Activated naive CD4-positive, alpha-beta T cell treated with anti-CD3 and anti-CD28 coated beads, Interleukin-2, amount 50 U/mL, for 24 hours (primary cell): ENCODE results near the gene ELAC2.

Source experiments
- H3K27ac Mint-ChIP-seq: one replicate; pipeline ENCODE4 v1.8.0; 2021; ENCODE audit warnings: mild to moderate bottlenecking, mixed read lengths
- H3K27me3 Mint-ChIP-seq: one replicate; pipeline ENCODE4 v1.8.0; 2021; ENCODE audit warnings: mixed read lengths
- H3K36me3 Mint-ChIP-seq: one replicate; pipeline ENCODE4 v1.8.0; 2021; ENCODE audit warnings: mixed read lengths
- H3K4me1 Mint-ChIP-seq: one replicate; pipeline ENCODE4 v1.8.0; 2021; ENCODE audit warnings: mixed read lengths
- H3K4me3 Mint-ChIP-seq: one replicate; pipeline ENCODE4 v1.8.0; 2021; ENCODE audit warnings: mild to moderate bottlenecking, mixed read lengths
- H3K9me3 Mint-ChIP-seq: one replicate; pipeline ENCODE4 v1.8.0; 2021; ENCODE audit warnings: mixed read lengths

Gene ELAC2

GRCh38 chr17:13017655-13018459 lies at the start of gene ELAC2:
TSS of gene ELAC2 (minus strand) at chr17:13018027. CDS start at chr17:13017947, 80 bp downstream.
- H3K36me3 Mint-ChIP-seq, result peaks cover 16% of the 10 kb centered on the region
- no peaks in the 10 kb centered on the region for H3K27me3 Mint-ChIP-seq
- peak within 1 kb of the TSS; percentile 94 for H3K27ac Mint-ChIP-seq
- no peaks in the 10 kb centered on the region for H3K9me3 Mint-ChIP-seq
- peaks cover 41% of the 10 kb centered on the region for H3K4me1 Mint-ChIP-seq
- H3K4me3 Mint-ChIP-seq, result peak within 1 kb of the TSS; percentile 97

- Mint-ChIP-seq H3K36me3 (no peaks in the 10 kb centered on the region), H3K4me1 (no peaks in the 10 kb centered on the region), H3K27ac (no peak overlapping the region), H3K27me3 (peaks cover 5% of the 10 kb centered on the region), H3K9me3 (no peaks in the 10 kb centered on the region), H3K4me3 (no peak overlapping the region)
Observed at GRCh38 chr17:13065032-13065431, 47.2 kb upstream of the ELAC2 start.

GRCh38 chr17:13055131-13055530 lies 37.3 kb upstream of the ELAC2 start:
- H3K27me3 Mint-ChIP-seq, result peaks cover 6% of the 10 kb centered on the region
- H3K36me3 Mint-ChIP-seq, result no peaks in the 10 kb centered on the region
- H3K27ac Mint-ChIP-seq, result no peak overlapping the region
- no peaks in the 10 kb centered on the region for H3K9me3 Mint-ChIP-seq
- H3K4me3 Mint-ChIP-seq, result no peak overlapping the region
- no peaks in the 10 kb centered on the region for H3K4me1 Mint-ChIP-seq

- Mint-ChIP-seq H3K27me3 (peaks cover 6% of the 10 kb centered on the region), H3K9me3 (no peaks in the 10 kb centered on the region), H3K27ac (no peak overlapping the region), H3K4me3 (no peak overlapping the region), H3K4me1 (no peaks in the 10 kb centered on the region), H3K36me3 (no peaks in the 10 kb centered on the region)
Observed at GRCh38 chr17:13054666-13055065, 36.8 kb upstream of the ELAC2 start.

GRCh38 chr17:13051915-13052314 lies 34.1 kb upstream of the ELAC2 start:
- Mint-ChIP-seq H3K9me3 (no peaks in the 10 kb centered on the region), H3K36me3 (no peaks in the 10 kb centered on the region), H3K4me3 (no peak overlapping the region), H3K27ac (no peak overlapping the region), H3K4me1 (no peaks in the 10 kb centered on the region), H3K27me3 (peaks cover 6% of the 10 kb centered on the region)

- Mint-ChIP-seq H3K9me3 (no peaks in the 10 kb centered on the region), H3K4me1 (no peaks in the 10 kb centered on the region), H3K4me3 (no peak overlapping the region), H3K27ac (no peak overlapping the region), H3K27me3 (peaks cover 5% of the 10 kb centered on the region), H3K36me3 (no peaks in the 10 kb centered on the region)
Observed at GRCh38 chr17:13047011-13047606, 29.3 kb upstream of the ELAC2 start.

GRCh38 chr17:13046361-13046760 lies 28.5 kb upstream of the ELAC2 start:
- Mint-ChIP-seq H3K27me3 (peaks cover 6% of the 10 kb centered on the region), H3K9me3 (no peaks in the 10 kb centered on the region), H3K36me3 (no peaks in the 10 kb centered on the region), H3K27ac (no peak overlapping the region), H3K4me3 (no peak overlapping the region), H3K4me1 (no peaks in the 10 kb centered on the region)

- no peaks in the 10 kb centered on the region for H3K36me3 Mint-ChIP-seq
- peaks cover 6% of the 10 kb centered on the region for H3K27me3 Mint-ChIP-seq
- no peak overlapping the region for H3K4me3 Mint-ChIP-seq
- no peaks in the 10 kb centered on the region for H3K9me3 Mint-ChIP-seq
- H3K4me1 Mint-ChIP-seq, result no peaks in the 10 kb centered on the region
- no peak overlapping the region for H3K27ac Mint-ChIP-seq
Observed at GRCh38 chr17:13044572-13045065, 26.8 kb upstream of the ELAC2 start.

- peaks cover 5% of the 10 kb centered on the region for H3K27me3 Mint-ChIP-seq
- no peak overlapping the region for H3K4me3 Mint-ChIP-seq
- no peaks in the 10 kb centered on the region for H3K4me1 Mint-ChIP-seq
- no peak overlapping the region for H3K27ac Mint-ChIP-seq
- H3K36me3 Mint-ChIP-seq, result peaks cover 1% of the 10 kb centered on the region
- peaks cover 4% of the 10 kb centered on the region for H3K9me3 Mint-ChIP-seq
Observed at GRCh38 chr17:13038931-13039665, 21.3 kb upstream of the ELAC2 start.

GRCh38 chr17:13036751-13037150 lies 18.9 kb upstream of the ELAC2 start:
- peaks cover 1% of the 10 kb centered on the region for H3K36me3 Mint-ChIP-seq

GRCh38 chr17:13035420-13035819 lies 17.6 kb upstream of the ELAC2 start:
- H3K27ac Mint-ChIP-seq, result no peak overlapping the region
- H3K27me3 Mint-ChIP-seq, result no peaks in the 10 kb centered on the region
- H3K4me1 Mint-ChIP-seq, result peaks cover 15% of the 10 kb centered on the region
- peaks cover 4% of the 10 kb centered on the region for H3K9me3 Mint-ChIP-seq
- H3K4me3 Mint-ChIP-seq, result no peak overlapping the region
- H3K36me3 Mint-ChIP-seq, result peaks cover 1% of the 10 kb centered on the region

More at GRCh38 chr17:13036751-13037150, 18.9 kb upstream of the ELAC2 start:
- Mint-ChIP-seq H3K27ac (no peak overlapping the region), H3K4me1 (peaks cover 6% of the 10 kb centered on the region), H3K27me3 (peaks cover 1% of the 10 kb centered on the region), H3K9me3 (peaks cover 4% of the 10 kb centered on the region), H3K4me3 (no peak overlapping the region)

GRCh38 chr17:13031718-13032350 lies 14.0 kb upstream of the ELAC2 start:
- Mint-ChIP-seq H3K27ac (peak overlapping the region; percentile 20), H3K36me3 (peaks cover 1% of the 10 kb centered on the region), H3K4me1 (peaks cover 15% of the 10 kb centered on the region), H3K4me3 (no peak overlapping the region), H3K27me3 (peaks cover 1% of the 10 kb centered on the region), H3K9me3 (peaks cover 4% of the 10 kb centered on the region)

- no peak overlapping the region for H3K27ac Mint-ChIP-seq
- H3K4me3 Mint-ChIP-seq, result no peak overlapping the region
- peaks cover 4% of the 10 kb centered on the region for H3K27me3 Mint-ChIP-seq
- H3K9me3 Mint-ChIP-seq, result peaks cover 4% of the 10 kb centered on the region
- H3K4me1 Mint-ChIP-seq, result peaks cover 15% of the 10 kb centered on the region
- peaks cover 1% of the 10 kb centered on the region for H3K36me3 Mint-ChIP-seq
Observed at GRCh38 chr17:13030459-13031300, 12.9 kb upstream of the ELAC2 start.

- Mint-ChIP-seq H3K36me3 (no peaks in the 10 kb centered on the region), H3K4me3 (no peak overlapping the region)
Observed at GRCh38 chr17:13030056-13030455, 12.2 kb upstream of the ELAC2 start.

GRCh38 chr17:13029340-13029739 lies 11.5 kb upstream of the ELAC2 start:
- Mint-ChIP-seq H3K9me3 (no peaks in the 10 kb centered on the region), H3K27ac (no peak overlapping the region), H3K36me3 (no peaks in the 10 kb centered on the region), H3K27me3 (peaks cover 4% of the 10 kb centered on the region), H3K4me1 (peaks cover 15% of the 10 kb centered on the region), H3K4me3 (no peak overlapping the region)

More at GRCh38 chr17:13030056-13030455, 12.2 kb upstream of the ELAC2 start:
- H3K27me3 Mint-ChIP-seq, result peaks cover 4% of the 10 kb centered on the region
- H3K4me1 Mint-ChIP-seq, result peaks cover 15% of the 10 kb centered on the region
- H3K27ac Mint-ChIP-seq, result no peak overlapping the region
- no peaks in the 10 kb centered on the region for H3K9me3 Mint-ChIP-seq
